GM23248 (cell line): ENCODE results near the gene MIEN1.

Experiments
- EZH2 ChIP-seq: fragments of 200-600 bp; sonication (generic); IDR thresholded peaks from 2 replicates; pipeline ENCODE4 v1.6.1; 2018; ENCODE audit warnings: antibody characterized with exemption, mild to moderate bottlenecking; ENCODE audit not compliant: insufficient read depth, poor library complexity, severe bottlenecking
- EZH2phosphoT487 ChIP-seq: fragments of 200-600 bp; sonication (generic); IDR thresholded peaks from 2 replicates; pipeline ENCODE4 v1.6.1; 2018; ENCODE audit warnings: antibody characterized with exemption, moderate library complexity, mild to moderate bottlenecking, low read depth; ENCODE audit not compliant: insufficient read depth

- TF ChIP-seq EZH2: no peak
- no peak for TF ChIP-seq EZH2phosphoT487
Observed at GRCh38 chr17:39745335-39746144, 15.2 kb upstream of the MIEN1 start.
